HG03521 (cell line): Measurements from ENCODE around the gene CDHR3.

Source experiments
- ATAC-seq: cut with Tn5 transposase; IDR thresholded peaks from one replicate; pipeline ENCODE4 v1.9.1; 2021; ENCODE audit warnings: mild to moderate bottlenecking, moderate library complexity; ENCODE audit not compliant: unreplicated experiment

CDHR3 gene

GRCh38 chr7:106062006-106062405 lies 98.9 kb downstream of the CDHR3 start:
- no peak for ATAC-seq

DNA sequence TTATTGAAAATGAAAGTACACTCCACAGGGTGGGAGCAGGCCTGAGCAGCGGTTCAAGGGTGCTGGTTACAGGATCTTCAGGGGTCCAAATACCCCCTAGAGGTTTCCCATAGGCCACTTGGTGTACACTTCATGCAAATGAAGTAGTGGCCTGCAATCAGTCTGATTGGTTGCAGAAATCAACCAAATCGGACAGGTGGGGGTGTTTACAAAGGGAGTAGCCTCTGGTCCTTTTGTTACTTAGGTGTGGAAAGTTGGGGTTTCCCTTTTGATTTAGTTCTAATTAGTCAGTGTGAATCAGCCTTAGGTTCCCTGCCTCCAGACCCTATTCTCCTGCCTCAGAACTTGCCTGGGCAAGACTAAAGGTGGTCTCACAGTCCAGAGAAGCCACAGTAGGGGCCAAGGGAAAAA lies 99.5 kb downstream of the CDHR3 start:
- no peak for ATAC-seq

DNA sequence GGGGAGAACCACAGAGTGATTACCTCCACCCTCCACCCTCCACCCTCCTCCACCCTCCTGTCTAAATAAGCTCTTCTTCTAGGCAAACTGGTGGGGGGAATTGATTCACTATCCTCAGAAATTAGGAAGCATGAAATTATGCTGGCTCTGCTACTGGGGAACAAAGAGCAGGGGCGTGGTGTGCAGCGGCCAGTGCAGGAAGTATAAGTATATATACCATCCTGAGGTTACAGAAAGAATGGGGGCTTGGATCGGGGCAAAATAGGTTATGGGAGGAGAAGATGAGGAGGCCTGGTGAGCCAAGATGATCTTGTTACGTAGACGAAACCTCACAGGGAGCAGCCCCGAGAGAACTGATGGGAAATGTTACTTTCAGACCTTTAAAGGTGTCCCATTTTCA lies 100.0 kb downstream of the CDHR3 start:
- no peak for ATAC-seq

- ATAC-seq, result no peak
Observed at GRCh38 chr7:106063692-106064091, 100.6 kb downstream of the CDHR3 start.

DNA sequence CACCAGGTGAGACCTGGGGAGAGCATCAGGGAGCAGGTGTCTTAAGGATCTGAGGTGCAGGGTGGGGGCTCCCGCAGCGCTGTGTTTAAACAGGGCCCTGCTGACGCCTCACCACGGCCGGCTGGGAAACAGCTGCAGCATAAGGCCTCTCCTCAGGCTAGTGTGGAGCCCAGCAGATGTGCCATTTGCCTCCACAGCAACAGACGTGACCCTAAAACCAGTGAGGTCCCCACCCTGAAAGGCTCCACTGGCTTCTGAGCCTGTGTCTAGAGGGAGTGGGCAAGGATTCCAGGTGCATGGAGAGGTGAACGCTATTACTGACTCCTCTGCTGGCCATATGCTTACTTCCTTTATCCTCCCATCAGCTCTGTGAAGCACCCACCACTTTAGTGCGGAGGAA lies 101.3 kb downstream of the CDHR3 start:
- no peak for ATAC-seq

DNA sequence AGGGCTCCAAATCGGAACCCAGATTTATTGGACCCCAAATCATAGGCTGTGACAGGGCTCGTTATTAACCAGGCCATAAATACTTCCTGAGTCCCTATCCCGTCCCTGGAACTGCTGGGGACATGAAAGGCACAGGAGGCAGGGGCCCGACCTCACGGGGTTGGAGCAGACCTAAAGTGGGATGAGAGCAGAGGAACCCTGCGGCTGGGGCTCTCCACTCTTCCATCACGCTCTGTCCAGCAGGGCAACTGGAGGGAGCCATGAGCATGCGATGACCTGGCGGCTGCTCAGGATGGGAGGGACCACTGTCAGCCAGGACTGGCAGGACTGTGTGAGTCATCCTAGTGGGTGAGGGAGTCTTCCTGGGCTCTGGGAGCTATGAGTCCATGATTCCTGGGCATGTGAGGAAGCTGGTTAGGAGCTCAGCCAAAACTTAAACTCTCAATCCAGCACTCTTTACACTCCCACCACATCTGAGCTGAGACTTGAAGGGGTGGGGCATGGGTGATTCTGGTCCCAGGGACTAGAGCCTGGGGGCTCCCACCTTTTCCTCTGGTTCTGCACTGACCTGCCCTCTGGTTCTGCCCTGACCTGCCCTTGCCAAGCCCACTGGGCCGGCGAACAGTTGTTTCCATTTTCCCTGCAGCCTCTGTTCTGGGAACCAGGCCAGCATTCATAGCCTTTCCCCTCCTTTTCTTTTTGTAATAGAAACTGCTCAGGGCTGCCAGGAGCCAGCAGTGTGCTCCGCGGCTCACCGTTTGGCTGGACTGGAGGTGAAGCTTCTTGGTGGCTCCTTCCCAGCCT lies 101.9 kb downstream of the CDHR3 start:
- no peak for ATAC-seq

DNA sequence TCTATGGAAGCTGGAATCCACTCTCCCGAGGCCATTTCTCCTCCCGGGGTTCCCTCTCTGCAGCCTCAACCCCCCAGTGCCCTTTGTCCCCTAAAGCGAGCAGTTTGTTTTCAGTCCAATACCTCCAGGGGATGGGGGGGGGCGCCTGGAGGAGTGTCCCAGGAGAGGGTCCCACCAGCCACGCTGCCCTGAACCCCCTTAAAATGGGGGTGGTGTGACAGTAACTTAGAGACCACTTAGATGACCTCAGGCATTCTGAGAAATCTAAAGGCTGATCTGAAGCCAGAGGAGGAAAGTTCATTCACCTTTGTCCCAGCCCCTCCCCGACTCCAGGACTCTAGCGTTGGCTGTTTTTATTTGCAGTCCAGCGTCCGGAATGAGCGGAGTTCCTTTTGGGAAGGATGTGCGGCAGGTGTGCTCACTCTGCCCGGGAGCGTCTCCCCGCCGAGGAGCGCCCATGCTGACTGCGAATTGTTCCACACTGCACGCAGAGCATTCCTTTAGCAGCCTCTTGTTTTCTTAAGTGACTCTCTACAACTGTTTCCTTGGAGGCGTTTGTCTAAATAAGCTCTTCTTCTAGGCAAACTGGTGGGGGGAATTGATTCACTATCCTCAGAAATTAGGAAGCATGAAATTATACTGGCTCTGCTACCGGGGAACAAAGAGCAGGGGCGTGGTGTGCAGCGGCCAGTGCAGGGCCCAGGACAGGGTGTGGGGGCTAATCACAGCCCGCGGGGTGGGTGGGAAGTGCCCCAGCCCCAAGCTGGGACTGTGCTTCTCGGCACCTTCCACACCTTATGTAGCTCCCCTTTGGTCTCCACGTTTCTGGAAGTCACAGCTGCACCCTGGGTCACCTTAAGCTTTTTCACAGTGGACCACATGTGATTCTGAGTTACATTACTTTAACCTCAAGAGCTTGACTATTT lies 102.8 kb downstream of the CDHR3 start:
- no peak for ATAC-seq

- no peak for ATAC-seq
Observed at GRCh38 chr7:106067678-106068077, 104.6 kb downstream of the CDHR3 start.

DNA sequence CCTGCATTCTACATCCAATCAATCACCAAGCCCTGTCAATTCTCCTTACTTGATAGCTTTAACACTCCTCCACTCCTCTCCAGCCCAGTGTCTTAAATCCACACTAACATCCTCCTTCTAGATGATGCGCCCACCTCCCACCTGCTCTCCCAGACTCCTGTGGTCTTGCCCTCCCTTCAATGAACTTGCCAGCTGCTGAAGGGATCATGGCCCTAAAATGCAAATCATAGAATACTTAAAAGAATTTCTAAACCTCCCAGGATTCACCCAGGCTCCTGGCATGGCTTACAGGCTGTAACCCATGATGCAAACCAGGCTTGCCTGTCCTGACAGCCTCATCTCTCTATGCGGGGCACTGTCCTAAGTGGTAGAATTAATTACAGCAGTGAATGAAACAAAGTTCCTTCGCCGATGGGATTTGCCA lies 105.5 kb downstream of the CDHR3 start:
- no peak for ATAC-seq

DNA sequence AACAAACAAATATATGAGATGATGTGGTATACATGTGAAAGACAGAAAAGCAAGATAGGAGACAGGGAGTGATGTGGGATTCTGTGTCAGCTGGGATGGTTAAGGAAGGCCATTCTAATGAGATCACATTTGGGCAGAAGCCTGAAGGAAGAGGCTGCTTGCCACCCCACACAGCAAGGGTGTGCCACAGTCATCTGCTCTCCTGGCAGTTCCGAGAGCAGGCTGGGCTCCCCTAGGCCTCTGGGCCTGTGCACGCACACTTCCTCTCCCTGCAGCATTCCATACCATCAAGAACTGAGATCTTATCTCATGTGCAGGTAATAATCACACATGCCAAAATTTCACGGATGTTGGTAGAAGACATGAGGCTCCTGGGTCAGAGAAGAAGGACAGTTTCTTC lies 105.9 kb downstream of the CDHR3 start:
- no peak for ATAC-seq

- ATAC-seq, result no peak
Observed at GRCh38 chr7:106069471-106070200, 106.6 kb downstream of the CDHR3 start.

- no peak for ATAC-seq
Observed at GRCh38 chr7:106070201-106070551, 107.1 kb downstream of the CDHR3 start.

GRCh38 chr7:106070567-106071254 lies 107.6 kb downstream of the CDHR3 start:
- no peak for ATAC-seq

DNA sequence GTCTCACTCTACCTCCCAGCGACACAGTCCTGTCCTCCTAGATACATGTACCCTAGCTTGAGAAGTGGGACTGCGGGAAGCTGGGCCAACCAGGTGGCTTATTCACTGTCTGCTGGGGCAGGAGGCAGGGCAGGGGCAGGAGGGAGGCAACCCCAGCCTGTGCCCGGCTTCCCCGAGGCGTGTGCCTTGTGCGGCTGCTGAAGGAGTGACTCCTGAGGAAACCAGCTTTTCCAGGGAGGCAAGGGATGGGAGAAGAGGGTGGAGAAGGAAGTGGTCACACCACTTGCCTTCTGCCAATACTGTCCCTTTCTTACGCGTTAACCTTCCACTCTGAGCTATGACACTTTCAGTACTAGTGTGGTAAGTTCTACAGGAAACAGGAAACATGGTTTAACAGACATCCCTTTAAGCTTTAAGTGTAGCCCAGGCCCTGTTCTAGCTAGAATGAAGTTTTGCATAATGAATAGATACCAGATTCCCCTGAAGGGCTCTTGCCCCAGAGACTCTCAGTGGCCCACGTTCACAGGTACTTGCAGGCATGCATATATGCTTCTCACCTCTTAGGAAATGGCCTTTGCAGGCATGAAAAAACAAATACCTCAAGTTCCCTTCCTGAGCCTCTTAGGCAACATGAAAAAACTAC lies 108.4 kb downstream of the CDHR3 start:
- ATAC-seq, result peak; percentile 97

DNA sequence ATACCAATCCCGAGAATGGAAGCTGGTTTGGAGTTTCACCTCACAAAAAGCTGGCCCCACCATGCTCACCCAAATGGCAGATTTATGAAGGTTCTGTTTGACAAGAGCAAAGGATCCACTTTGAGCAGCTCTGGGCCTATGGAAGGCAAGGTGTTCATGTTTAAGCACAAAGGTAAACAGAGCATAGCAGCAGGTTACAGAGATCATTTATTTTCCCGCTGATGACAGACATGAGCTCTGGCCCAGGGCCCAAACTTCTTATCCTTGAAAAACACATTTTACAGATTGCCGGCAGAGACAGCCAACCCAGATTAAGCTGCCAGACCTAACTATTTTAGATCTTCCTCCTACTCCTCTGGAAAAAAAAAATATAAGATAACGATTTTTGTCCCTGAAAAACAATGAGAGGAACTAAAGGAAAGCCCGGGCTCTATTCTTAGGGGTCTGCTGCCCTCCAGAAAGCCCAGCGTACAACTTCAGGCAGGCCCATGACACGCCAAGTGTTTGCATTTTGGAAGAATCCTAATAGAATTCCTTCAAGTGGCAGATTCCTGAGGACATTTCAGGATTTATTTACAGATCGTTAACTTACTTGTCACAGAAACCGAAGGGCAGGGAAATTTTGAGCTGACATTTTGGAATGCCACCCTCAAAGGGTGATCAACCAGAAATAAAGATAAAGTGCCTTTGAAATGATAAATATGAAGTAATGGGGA lies 109.1 kb downstream of the CDHR3 start:
- no peak for ATAC-seq

GRCh38 chr7:106072715-106073091 lies 109.6 kb downstream of the CDHR3 start:
- no peak for ATAC-seq

DNA sequence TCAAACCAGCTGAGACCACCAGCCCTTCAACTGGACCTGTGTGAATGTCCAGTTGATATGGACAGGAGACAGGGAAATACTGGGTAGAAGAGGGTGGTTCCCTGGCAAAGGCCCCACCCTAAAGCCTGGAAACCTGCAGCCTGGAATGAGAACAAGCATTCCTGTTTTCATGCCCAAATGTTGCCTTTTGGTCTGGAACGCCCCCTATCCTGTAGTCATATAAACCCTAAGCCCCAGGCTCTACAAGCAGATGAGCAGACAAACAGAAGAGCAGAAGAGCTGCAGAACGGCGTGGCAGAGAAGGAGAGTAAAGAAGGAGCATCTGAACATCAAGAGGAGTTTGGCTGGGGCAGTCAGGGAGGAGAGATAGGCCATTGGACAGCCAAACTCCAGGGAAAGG lies 110.6 kb downstream of the CDHR3 start:
- ATAC-seq, result no peak

GRCh38 chr7:106074257-106074656 lies 111.2 kb downstream of the CDHR3 start:
- ATAC-seq, result no peak

- ATAC-seq, result no peak
Observed at GRCh38 chr7:106075937-106076336, 112.9 kb downstream of the CDHR3 start.

DNA sequence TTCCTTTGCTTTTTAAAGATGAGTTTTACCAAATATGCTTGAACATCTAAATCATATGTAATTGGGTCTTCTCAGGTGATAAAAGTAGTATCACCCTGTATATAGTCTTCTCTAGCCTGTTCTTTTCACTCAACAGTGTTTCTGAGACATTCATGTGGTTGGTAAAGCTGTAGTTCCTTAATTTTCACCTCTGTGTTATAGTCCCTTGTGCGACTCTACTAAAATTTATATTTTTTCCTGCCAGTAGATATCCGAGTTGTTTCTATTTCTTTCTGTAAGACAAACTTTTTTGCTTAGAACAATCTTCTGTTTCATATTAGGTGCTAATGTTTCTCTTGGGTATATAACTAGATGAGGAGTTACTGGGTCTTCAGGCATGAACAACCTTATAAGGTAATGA lies 113.5 kb downstream of the CDHR3 start:
- no peak for ATAC-seq
